MM.1S (cell line): ENCODE data around the gene MRPS23.

ENCODE experiments used
- CTCF ChIP-seq: fragments of 300-600 bp; sonication (generic); IDR thresholded peaks from 2 replicates; pipeline ENCODE4 v1.5.1; 2016; ENCODE audit warnings: antibody characterized with exemption, low read length, mixed read lengths
- EZH2phosphoT487 ChIP-seq: fragments of 300-600 bp; sonication (generic); IDR thresholded peaks from 2 replicates; pipeline ENCODE4 v1.6.1; 2018; ENCODE audit warnings: antibody characterized with exemption, low read length

- no peak for TF ChIP-seq EZH2phosphoT487
- TF ChIP-seq CTCF, result no peak
Observed at GRCh38 chr17:57785022-57785421, 64.8 kb downstream of the MRPS23 start.
